ENCODE measurements around the gene WDR46. TPM values are rescaled to one million over a fixed set of nuclear protein-coding genes. Genes with fewer than 3 reads are reported as not detected.
"Not testable (repeated sequence)": the region's sequence is repeated elsewhere in the genome, so short reads cannot be mapped to it uniquely, and the experiment has no call there.

The WDR46 gene
- total RNA-seq, 6 experiments from 2014 or later: 71.0 to 89.9 (median 74.6) TPM

- peaks cover 46% of the 10 kb centered on the region for H3K36me3 Mint-ChIP-seq (ENCODE audit: low read depth)
- peaks cover 42% of the 10 kb centered on the region for H3K4me1 Mint-ChIP-seq (ENCODE audit: low read depth)
- H3K27me3 Mint-ChIP-seq (ENCODE audit: insufficient read depth): no peaks in the 10 kb centered on the region; the same call in 1 of the 2 replicates
- peak overlapping the region; percentile 94 for H3K4me3 Mint-ChIP-seq
- no peak for DNase-seq
- TF ChIP-seq CTCF (IDR thresholded peaks at IDR 0.05): no peak
- H3K9me3 Mint-ChIP-seq: no peaks in the 10 kb centered on the region
- H3K27ac Mint-ChIP-seq: peak overlapping the region; percentile 82
These were observed 811 bp upstream of the WDR46 start for GRCh38 chr6:33289784-33290315.

DNA sequence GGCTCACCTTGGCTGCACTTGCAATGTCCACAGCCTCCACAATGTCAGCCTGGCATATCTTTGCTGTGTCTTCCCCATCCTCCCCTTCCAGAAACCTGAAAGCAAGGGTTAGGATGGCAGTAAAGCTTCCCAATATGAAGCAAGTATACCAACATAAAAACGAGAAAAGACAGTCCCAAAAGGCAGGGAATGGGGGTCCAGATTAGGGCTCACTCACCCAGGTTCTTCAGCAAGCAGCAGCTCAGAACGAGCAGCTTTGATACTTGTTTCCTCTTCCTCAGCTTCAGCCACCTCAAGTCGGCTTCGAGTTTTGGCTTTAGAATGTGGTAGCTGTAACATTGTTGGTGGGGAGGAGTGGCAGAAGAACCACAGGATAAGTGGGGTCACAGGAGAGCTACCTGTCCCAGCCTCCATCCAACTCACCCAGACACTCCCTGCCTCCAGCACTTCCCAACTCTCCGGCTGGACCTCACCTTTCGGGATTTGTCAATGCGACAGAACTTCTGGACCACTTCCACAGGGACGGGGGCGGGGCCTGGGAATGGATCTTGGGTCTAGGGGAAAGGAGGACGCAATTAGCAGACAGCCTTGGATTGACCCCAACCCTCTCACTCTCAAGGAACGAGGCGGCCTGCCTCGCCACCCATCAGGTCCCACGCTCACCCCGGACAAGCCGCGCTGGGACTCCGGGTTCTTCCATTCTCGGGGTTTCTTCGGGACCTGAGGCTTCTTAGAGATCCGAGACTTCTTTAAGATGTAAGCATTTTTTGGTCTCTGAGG, 708 bp downstream of the WDR46 start:
- H3K4me3 Mint-ChIP-seq: peak overlapping the region; percentile 94
- H3K27ac Mint-ChIP-seq: peak overlapping the region; percentile 82
- peaks cover 46% of the 10 kb centered on the region for H3K36me3 Mint-ChIP-seq (ENCODE audit: low read depth)
- DNase-seq: no peak
- H3K9me3 Mint-ChIP-seq: no peaks in the 10 kb centered on the region
- peaks cover 42% of the 10 kb centered on the region for H3K4me1 Mint-ChIP-seq (ENCODE audit: low read depth)
- H3K27me3 Mint-ChIP-seq (ENCODE audit: insufficient read depth): peaks cover 1% of the 10 kb centered on the region
- no peak for TF ChIP-seq CTCF (IDR thresholded peaks at IDR 0.05)

- Mint-ChIP-seq H3K36me3 (ENCODE audit: low read depth) (peaks cover 46% of the 10 kb centered on the region), H3K27ac (peak overlapping the region; percentile 31; the same call in 1 of the 2 replicates), H3K27me3 (ENCODE audit: insufficient read depth) (peaks cover 1% of the 10 kb centered on the region), H3K4me3 (peak overlapping the region; percentile 94), H3K9me3 (no peaks in the 10 kb centered on the region), H3K4me1 (ENCODE audit: low read depth) (peaks cover 42% of the 10 kb centered on the region)
- no peak for DNase-seq
- no peak for TF ChIP-seq CTCF (IDR thresholded peaks at IDR 0.05)
These were observed 1.8 kb downstream of the WDR46 start for GRCh38 chr6:33286946-33287914.

GRCh38 chr6:33285214-33285613, 3.8 kb downstream of the WDR46 start:
- DNase-seq; H3K27me3 Mint-ChIP-seq (ENCODE audit: insufficient read depth); H3K4me3 Mint-ChIP-seq; H3K27ac Mint-ChIP-seq; H3K9me3 Mint-ChIP-seq: not testable (repeated sequence)
- Mint-ChIP-seq H3K36me3 (ENCODE audit: low read depth) (peaks cover 36% of the 10 kb centered on the region), H3K4me1 (ENCODE audit: low read depth) (peaks cover 29% of the 10 kb centered on the region)

GRCh38 chr6:33280539-33280938, 8.5 kb downstream of the WDR46 start:
- no peak for DNase-seq
- no peaks in the 10 kb centered on the region for H3K9me3 Mint-ChIP-seq
- no peak overlapping the region for H3K4me3 Mint-ChIP-seq
- H3K27ac Mint-ChIP-seq: no peak overlapping the region
- peaks cover 13% of the 10 kb centered on the region for H3K36me3 Mint-ChIP-seq (ENCODE audit: low read depth)
- no peak for TF ChIP-seq CTCF (IDR thresholded peaks at IDR 0.05)
- H3K27me3 Mint-ChIP-seq (ENCODE audit: insufficient read depth): peaks cover 15% of the 10 kb centered on the region; the same call in 1 of the 2 replicates
- H3K4me1 Mint-ChIP-seq (ENCODE audit: low read depth): peaks cover 13% of the 10 kb centered on the region

Measured in HFFc6 (cell line).